K562 (cell line): ENCODE results near the gene NAPA. TPM values are rescaled to one million over a fixed set of nuclear protein-coding genes. Genes with fewer than 3 reads are reported as not detected.

ENCODE experiments used
- CBFB ChIP-seq: sonication (generic); formaldehyde crosslinking; IDR thresholded peaks from 2 replicates; pipeline ENCODE4 v1.4.0; 2020; ENCODE audit warnings: mild to moderate bottlenecking, missing genetic modification reagents
- CBX1 ChIP-seq: sonication (generic); IDR thresholded peaks from 2 replicates; pipeline ENCODE4 v1.6.1; 2016; ENCODE audit warnings: antibody characterized with exemption, low read depth, mild to moderate bottlenecking
- ETV5 ChIP-seq: sonication (generic); formaldehyde crosslinking; IDR thresholded peaks from 2 replicates; pipeline ENCODE4 v1.4.0; 2020; ENCODE audit warnings: low read depth, mild to moderate bottlenecking, missing genetic modification reagents
- GTF2F1 ChIP-seq: IDR thresholded peaks from 2 replicates; pipeline ENCODE4 v1.6.1; 2011; ENCODE audit warnings: low read depth, low read length, improper control_type of control experiment
- HSF4 ChIP-seq: fragments of 250-450 bp; sonication (Bioruptor Pico); IDR thresholded peaks from 2 replicates; pipeline ENCODE4 v2.1.2; 2022; ENCODE audit warnings: mild to moderate bottlenecking, moderate library complexity, borderline replicate concordance
- LEF1 ChIP-seq: fragments of 450-650 bp; IDR thresholded peaks from 2 replicates; pipeline ENCODE4 v1.6.1; 2016; ENCODE audit warnings: mild to moderate bottlenecking
- MEF2A ChIP-seq: IDR thresholded peaks from 2 replicates; pipeline ENCODE4 v1.6.1; 2011; ENCODE audit warnings: low read depth, mild to moderate bottlenecking, low read length, moderate library complexity; ENCODE audit not compliant: control insufficient read depth
- PCBP2 ChIP-seq: fragments of 200-400 bp; formaldehyde crosslinking; IDR thresholded peaks from 2 replicates; pipeline ENCODE4 v1.6.1; 2018; ENCODE audit warnings: low read length, low read depth, mild to moderate bottlenecking, moderate library complexity; ENCODE audit not compliant: poor library complexity, severe bottlenecking
- POLR2B ChIP-seq: fragments of 450-650 bp; IDR thresholded peaks from 2 replicates; pipeline ENCODE4 v1.6.1; 2018; ENCODE audit warnings: low read depth; ENCODE audit not compliant: partially characterized antibody
- SOX6 ChIP-seq: fragments of 450-650 bp; IDR thresholded peaks from 2 replicates; pipeline ENCODE4 v1.6.1; 2014; ENCODE audit warnings: mild to moderate bottlenecking
- TFAM ChIP-seq: fragments of 250-450 bp; sonication (Bioruptor Pico); conservative IDR thresholded peaks from 2 replicates; pipeline ENCODE4 v1.5.0; 2021; ENCODE audit warnings: mild to moderate bottlenecking, moderate library complexity
- ZNF583 ChIP-seq: fragments of 250-450 bp; sonication (Bioruptor Pico); IDR thresholded peaks from 2 replicates; pipeline ENCODE4 v1.4.0; 2020
- ZNF668 ChIP-seq: fragments of 250-450 bp; sonication (Bioruptor Pico); IDR thresholded peaks from 2 replicates; pipeline ENCODE4 v1.8.0; 2022; ENCODE audit warnings: mild to moderate bottlenecking, inconsistent platforms
- polyA plus RNA-seq, 8 experiments: library from polyadenylated mRNA; depleted of rRNA in 4 of 8; stranded (reverse) in 5 of 8; unstranded in 3 of 8; fragments of >200 nt; fragmentation: Nextera tagmentation in 2 of 8; fragmentation: Illumina TruSeq in 1 of 8; extraction: Ambion mirVana in 2 of 8; extraction: Trizol in 1 of 8; gene quantifications; 2 replicates each; pipeline versions ENCODE4 v1.2.1 to v1.2.3, GENCODE V29; 2011 to 2014; ENCODE audit warnings: inconsistent platforms in 1 of 8, missing spikeins in 1 of 8
- total RNA-seq, 7 experiments: library from RNA; depleted of rRNA in 6 of 7; stranded (reverse); fragments of >200 nt in 6 of 7; fragmentation: Illumina TruSeq in 2 of 7; extraction: Trizol in 2 of 7; gene quantifications; 2 replicates each; pipeline versions ENCODE4 v1.2.1 to v1.2.3, GENCODE V29; 2011 to 2021; ENCODE audit warnings: low replicate concordance in 1 of 7
- TF ChIP-seq, protein P1 (sequence below), 2 experiments: fragments of 200-800 bp in 1 of 2; sonication (Bioruptor generic) in 1 of 2; sonication (generic) in 1 of 2; formaldehyde crosslinking in 1 of 2; IDR thresholded peaks in 1 of 2; conservative IDR thresholded peaks in 1 of 2; 2 replicates each; pipeline versions ENCODE4 v1.5.0 to v1.6.1; 2016 to 2020; ENCODE audit warnings: missing compliant biosample characterization in 1 of 2, missing genetic modification characterization in 1 of 2, missing genetic modification reagents in 1 of 2
- TF ChIP-seq, protein P2 (sequence below): fragments of 450-650 bp; formaldehyde crosslinking; IDR thresholded peaks from 2 replicates; pipeline ENCODE4 v1.4.0; 2022; ENCODE audit warnings: missing genetic modification characterization
- TF ChIP-seq, protein P3 (sequence below): fragments of 250-450 bp; sonication (Bioruptor Pico); IDR thresholded peaks from 2 replicates; pipeline ENCODE4 v1.8.0; 2021; ENCODE audit warnings: borderline replicate concordance, mild to moderate bottlenecking, moderate library complexity; ENCODE audit not compliant: poor library complexity, severe bottlenecking
- TF ChIP-seq, protein P4 (sequence below): fragments of 450-650 bp; formaldehyde crosslinking; IDR thresholded peaks from 2 replicates; pipeline ENCODE4 v1.4.0; 2022; ENCODE audit warnings: missing genetic modification characterization
- TF ChIP-seq, protein P5 (sequence below): fragments of 200-400 bp; formaldehyde crosslinking; IDR thresholded peaks from 2 replicates; pipeline ENCODE4 v1.6.1; 2017; ENCODE audit warnings: mild to moderate bottlenecking, low read depth, low read length, moderate library complexity
- TF ChIP-seq, protein P6 (sequence below): fragments of 250-450 bp; sonication (Bioruptor Pico); IDR thresholded peaks from 2 replicates; pipeline ENCODE4 v1.5.0; 2021

Gene NAPA
- total and polyA plus RNA-seq, 9 of the 15 experiments (the other 6 are each of a cell fraction or from before 2014, with no cell fraction given), result 5.4 to 98.6 (median 77.5) TPM

DNA sequence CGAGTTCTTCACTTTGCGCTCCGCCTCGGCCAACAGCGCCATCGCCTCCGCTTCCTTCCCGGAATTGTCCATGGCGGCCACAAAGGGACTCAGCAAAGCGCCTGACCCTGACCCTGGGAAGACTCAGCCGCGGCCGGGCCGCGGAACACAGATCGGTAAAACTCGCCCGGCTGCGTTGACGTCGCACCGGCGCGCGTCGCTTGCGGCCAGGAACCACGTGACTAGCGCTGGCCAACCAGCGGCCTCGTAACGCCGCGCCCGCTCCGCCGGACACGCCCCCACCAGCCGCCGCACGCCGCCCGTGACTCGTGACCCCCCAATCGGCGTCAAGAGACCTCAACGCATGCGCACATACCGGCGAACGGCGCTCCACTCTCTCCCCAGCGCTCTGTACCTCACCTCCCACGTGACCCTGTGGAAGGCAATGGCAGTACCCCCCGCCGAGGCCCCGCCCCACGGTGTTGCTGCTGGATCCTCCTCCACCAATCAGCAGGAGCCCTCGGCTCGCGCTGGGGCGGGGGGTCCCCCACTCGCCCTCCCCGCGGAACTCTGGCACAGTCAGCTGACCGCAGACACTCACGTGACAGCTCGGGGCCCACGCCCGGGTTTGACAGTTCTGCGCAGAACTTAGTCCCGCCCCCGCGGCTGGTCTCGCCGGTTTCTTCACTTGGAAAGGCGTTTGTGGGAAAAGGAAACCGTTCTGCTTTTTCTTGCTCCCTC lies at the start of gene NAPA (continued):
- TF ChIP-seq HSF4 (CRISPR knock-in tag) (no peak), SOX6 (peak; percentile 70), CBX1 (no peak; the same call in none of the 2 replicates), CBFB (CRISPR knock-in tag) (no peak), PCBP2 (no peak), TFAM (no peak), LEF1 (peak; percentile 90), MEF2A (peak; percentile 61; the same call in 1 of the 2 replicates), GTF2F1 (no peak), ETV5 (no peak; the same call in 1 of the 2 replicates), ZNF668 (CRISPR knock-in tag) (no peak), POLR2B (peak; percentile 50), ZNF583 (CRISPR knock-in tag) (no peak)
- TF ChIP-seq, protein P1, sequence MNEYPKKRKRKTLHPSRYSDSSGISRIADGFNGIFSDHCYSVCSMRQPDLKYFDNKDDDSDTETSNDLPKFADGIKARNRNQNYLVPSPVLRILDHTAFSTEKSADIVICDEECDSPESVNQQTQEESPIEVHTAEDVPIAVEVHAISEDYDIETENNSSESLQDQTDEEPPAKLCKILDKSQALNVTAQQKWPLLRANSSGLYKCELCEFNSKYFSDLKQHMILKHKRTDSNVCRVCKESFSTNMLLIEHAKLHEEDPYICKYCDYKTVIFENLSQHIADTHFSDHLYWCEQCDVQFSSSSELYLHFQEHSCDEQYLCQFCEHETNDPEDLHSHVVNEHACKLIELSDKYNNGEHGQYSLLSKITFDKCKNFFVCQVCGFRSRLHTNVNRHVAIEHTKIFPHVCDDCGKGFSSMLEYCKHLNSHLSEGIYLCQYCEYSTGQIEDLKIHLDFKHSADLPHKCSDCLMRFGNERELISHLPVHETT (CRISPR knock-in tag; conservative IDR thresholded peaks at IDR 0.05 in 1 of 2, IDR thresholded peaks at IDR 0.05 in 1 of 2), result peak in 1 of 2 experiments; percentile 92; a peak in 2 of 4 replicates
- TF ChIP-seq, protein P2, sequence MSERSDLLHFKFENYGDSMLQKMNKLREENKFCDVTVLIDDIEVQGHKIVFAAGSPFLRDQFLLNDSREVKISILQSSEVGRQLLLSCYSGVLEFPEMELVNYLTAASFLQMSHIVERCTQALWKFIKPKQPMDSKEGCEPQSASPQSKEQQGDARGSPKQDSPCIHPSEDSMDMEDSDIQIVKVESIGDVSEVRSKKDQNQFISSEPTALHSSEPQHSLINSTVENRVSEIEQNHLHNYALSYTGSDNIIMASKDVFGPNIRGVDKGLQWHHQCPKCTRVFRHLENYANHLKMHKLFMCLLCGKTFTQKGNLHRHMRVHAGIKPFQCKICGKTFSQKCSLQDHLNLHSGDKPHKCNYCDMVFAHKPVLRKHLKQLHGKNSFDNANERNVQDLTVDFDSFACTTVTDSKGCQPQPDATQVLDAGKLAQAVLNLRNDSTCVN (CRISPR knock-in tag), result no peak
- TF ChIP-seq, protein P3, sequence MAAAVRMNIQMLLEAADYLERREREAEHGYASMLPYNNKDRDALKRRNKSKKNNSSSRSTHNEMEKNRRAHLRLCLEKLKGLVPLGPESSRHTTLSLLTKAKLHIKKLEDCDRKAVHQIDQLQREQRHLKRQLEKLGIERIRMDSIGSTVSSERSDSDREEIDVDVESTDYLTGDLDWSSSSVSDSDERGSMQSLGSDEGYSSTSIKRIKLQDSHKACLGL, result peak; percentile 30
- TF ChIP-seq, protein P4, sequence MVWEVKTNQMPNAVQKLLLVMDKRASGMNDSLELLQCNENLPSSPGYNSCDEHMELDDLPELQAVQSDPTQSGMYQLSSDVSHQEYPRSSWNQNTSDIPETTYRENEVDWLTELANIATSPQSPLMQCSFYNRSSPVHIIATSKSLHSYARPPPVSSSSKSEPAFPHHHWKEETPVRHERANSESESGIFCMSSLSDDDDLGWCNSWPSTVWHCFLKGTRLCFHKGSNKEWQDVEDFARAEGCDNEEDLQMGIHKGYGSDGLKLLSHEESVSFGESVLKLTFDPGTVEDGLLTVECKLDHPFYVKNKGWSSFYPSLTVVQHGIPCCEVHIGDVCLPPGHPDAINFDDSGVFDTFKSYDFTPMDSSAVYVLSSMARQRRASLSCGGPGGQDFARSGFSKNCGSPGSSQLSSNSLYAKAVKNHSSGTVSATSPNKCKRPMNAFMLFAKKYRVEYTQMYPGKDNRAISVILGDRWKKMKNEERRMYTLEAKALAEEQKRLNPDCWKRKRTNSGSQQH (CRISPR knock-in tag), result no peak
- TF ChIP-seq, protein P5, sequence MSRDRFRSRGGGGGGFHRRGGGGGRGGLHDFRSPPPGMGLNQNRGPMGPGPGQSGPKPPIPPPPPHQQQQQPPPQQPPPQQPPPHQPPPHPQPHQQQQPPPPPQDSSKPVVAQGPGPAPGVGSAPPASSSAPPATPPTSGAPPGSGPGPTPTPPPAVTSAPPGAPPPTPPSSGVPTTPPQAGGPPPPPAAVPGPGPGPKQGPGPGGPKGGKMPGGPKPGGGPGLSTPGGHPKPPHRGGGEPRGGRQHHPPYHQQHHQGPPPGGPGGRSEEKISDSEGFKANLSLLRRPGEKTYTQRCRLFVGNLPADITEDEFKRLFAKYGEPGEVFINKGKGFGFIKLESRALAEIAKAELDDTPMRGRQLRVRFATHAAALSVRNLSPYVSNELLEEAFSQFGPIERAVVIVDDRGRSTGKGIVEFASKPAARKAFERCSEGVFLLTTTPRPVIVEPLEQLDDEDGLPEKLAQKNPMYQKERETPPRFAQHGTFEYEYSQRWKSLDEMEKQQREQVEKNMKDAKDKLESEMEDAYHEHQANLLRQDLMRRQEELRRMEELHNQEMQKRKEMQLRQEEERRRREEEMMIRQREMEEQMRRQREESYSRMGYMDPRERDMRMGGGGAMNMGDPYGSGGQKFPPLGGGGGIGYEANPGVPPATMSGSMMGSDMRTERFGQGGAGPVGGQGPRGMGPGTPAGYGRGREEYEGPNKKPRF, result no peak
- TF ChIP-seq, protein P6, sequence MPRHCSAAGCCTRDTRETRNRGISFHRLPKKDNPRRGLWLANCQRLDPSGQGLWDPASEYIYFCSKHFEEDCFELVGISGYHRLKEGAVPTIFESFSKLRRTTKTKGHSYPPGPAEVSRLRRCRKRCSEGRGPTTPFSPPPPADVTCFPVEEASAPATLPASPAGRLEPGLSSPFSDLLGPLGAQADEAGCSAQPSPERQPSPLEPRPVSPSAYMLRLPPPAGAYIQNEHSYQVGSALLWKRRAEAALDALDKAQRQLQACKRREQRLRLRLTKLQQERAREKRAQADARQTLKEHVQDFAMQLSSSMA (CRISPR knock-in tag), result no peak
